HAP-1 (cell line): ENCODE data around the gene SND1.

ENCODE experiments used
- DNase-seq, 2 experiments: peaks; one replicate each; pipeline ENCODE4 v3.0.0-alpha.2; 2016 to 2020; ENCODE audit warnings: low spot score in 2 of 2
- H3K27me3 ChIP-seq: fragments of 250-450 bp; sonication (Bioruptor Pico); 2 replicates; pipeline ENCODE4 v1.5.1; 2020; ENCODE audit warnings: low read depth, mild to moderate bottlenecking, moderate library complexity
- H3K36me3 ChIP-seq: fragments of 250-450 bp; sonication (Bioruptor Pico); replicated peaks from 2 replicates; pipeline ENCODE4 v1.5.1; 2020; ENCODE audit warnings: mild to moderate bottlenecking
- H3K4me1 ChIP-seq: fragments of 250-450 bp; sonication (Bioruptor Pico); 2 replicates; pipeline ENCODE4 v1.5.1; 2020; ENCODE audit warnings: mild to moderate bottlenecking
- H3K4me3 ChIP-seq: fragments of 250-450 bp; sonication (Bioruptor Pico); 2 replicates; pipeline ENCODE4 v1.5.1; 2020; ENCODE audit warnings: mild to moderate bottlenecking, moderate library complexity
- H3K9me3 ChIP-seq: fragments of 250-450 bp; sonication (Bioruptor Pico); 2 replicates; pipeline ENCODE4 v1.5.1; 2020; ENCODE audit warnings: mild to moderate bottlenecking, moderate library complexity
- in situ Hi-C: fragments of 300-500 bp; cut with MboI; formaldehyde crosslinking; loops from 3 replicates; pipeline ENCODE4 v1.14.3; 2020; ENCODE audit warnings: low sequenced_read_pairs, inconsistent platforms, mixed read lengths

SND1 gene

DNA sequence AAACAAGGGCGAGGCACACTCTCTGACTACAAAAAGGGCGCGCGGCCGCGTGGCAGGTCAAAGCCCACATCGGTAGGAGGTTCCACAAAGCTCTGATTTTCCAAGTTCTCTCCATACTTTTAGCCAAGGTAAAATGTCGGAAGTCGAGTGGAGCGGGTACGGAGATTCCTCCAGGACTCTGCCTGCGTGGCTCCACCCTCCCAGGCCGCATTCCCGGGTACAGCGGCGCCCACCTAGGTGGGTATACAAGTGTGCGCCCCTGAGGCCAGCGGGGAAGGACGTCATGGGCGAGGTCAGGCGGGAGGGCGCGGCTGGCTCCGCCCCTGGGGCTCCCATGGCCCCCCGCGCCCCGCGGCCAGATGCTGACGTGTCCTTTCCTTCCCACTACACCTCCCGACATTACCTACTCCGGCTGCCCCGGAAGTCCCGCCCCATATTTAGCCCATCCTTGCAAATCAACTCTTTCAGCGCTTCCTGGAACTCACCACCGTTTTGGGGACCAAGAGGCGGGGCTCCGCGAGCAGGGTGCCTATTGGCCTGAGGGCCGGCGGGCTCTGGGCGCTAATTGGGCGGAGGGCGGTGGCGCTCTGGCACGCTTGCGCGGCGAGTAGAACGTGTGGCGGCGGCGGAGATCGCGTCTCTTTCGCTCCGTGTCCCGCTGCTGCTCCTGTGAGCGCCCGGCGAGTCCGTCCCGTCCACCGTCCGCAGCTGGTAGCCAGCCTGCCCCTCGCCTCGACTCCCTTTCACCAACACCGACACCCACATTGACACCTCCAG, at the start of gene SND1:
TSS of gene SND1 (plus strand) at position 639 of the 777 bp plus-strand sequence. CDS start 180 bp downstream, outside the sequence.
- in situ Hi-C loops, result no loop called here
- peak; percentile 96 to 100 for DNase-seq
- peak within 1 kb of the TSS; percentile 96 for H3K4me3 ChIP-seq
- H3K27me3 ChIP-seq, result no peaks in the 10 kb centered on the region
- no peaks in the 10 kb centered on the region for H3K9me3 ChIP-seq
- H3K36me3 ChIP-seq, result peaks cover 4% of the 10 kb centered on the region
- peaks cover 19% of the 10 kb centered on the region for H3K4me1 ChIP-seq

- in situ Hi-C loops, result no loop called here
- Histone ChIP-seq H3K36me3 (no peaks in the 10 kb centered on the region), H3K27me3 (no peaks in the 10 kb centered on the region), H3K4me3 (no peak overlapping the region), H3K4me1 (no peaks in the 10 kb centered on the region), H3K9me3 (no peaks in the 10 kb centered on the region; the same call in 1 of the 2 replicates)
- DNase-seq, result no peak
Measured at GRCh38 chr7:127608446-127608845, 43.5 kb upstream of the SND1 start.

- no peak for DNase-seq
- H3K36me3 ChIP-seq, result no peaks in the 10 kb centered on the region
- H3K4me1 ChIP-seq, result no peaks in the 10 kb centered on the region
- in situ Hi-C loops, result no loop called here
- no peaks in the 10 kb centered on the region; the same call in 1 of the 2 replicates for H3K9me3 ChIP-seq
- no peak overlapping the region for H3K4me3 ChIP-seq
- H3K27me3 ChIP-seq, result no peaks in the 10 kb centered on the region
Measured at GRCh38 chr7:127609297-127609696, 42.7 kb upstream of the SND1 start.

GRCh38 chr7:127612263-127612662, 39.7 kb upstream of the SND1 start:
- Histone ChIP-seq H3K4me1 (no peaks in the 10 kb centered on the region), H3K27me3 (peaks cover 19% of the 10 kb centered on the region), H3K36me3 (no peaks in the 10 kb centered on the region), H3K4me3 (no peak overlapping the region), H3K9me3 (no peaks in the 10 kb centered on the region; the same call in 1 of the 2 replicates)
- in situ Hi-C loops, result no loop called here
- no peak for DNase-seq

- no peaks in the 10 kb centered on the region for H3K9me3 ChIP-seq
- DNase-seq, result no peak
- H3K4me3 ChIP-seq, result no peak overlapping the region
- H3K27me3 ChIP-seq, result peaks cover 46% of the 10 kb centered on the region
- H3K36me3 ChIP-seq, result no peaks in the 10 kb centered on the region
- no peaks in the 10 kb centered on the region for H3K4me1 ChIP-seq
- in situ Hi-C loops, result no loop called here
Measured at GRCh38 chr7:127616724-127617123, 35.3 kb upstream of the SND1 start.

GRCh38 chr7:127618042-127618441, 34.0 kb upstream of the SND1 start, which contains the start of gene PAX4:
Gene PAX4 (minus strand): TSS chr7:127618142. CDS start chr7:127615928, 2,214 bp downstream.
- Histone ChIP-seq H3K27me3 (peaks cover 51% of the 10 kb centered on the region), H3K36me3 (no peaks in the 10 kb centered on the region)

DNA sequence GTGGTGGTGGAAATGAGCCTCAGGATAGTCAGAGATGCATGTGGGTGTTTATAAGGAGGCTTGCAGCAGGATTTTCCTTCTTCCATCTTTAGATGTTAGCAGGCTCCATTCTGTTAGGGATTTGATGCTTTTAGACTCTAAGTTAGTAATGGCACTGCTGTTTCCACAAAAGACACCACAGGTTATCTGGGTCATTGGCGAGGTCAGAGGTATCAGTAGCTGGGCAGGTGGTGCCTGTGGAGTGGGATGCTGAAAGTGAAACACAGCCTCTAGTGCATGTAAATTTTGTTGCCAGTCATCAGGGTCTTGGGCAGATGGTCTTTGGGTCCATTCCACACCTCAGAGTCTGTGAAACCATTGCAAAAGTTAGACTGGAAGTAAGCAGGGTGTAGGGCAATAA, 33.2 kb upstream of the SND1 start:
- in situ Hi-C loops, result no loop called here
- no peak for DNase-seq
- peaks cover 52% of the 10 kb centered on the region for H3K27me3 ChIP-seq

More at GRCh38 chr7:127618042-127618441, 34.0 kb upstream of the SND1 start, which contains the start of gene PAX4:
- no peaks in the 10 kb centered on the region for H3K4me1 ChIP-seq
- no peak within 1 kb of the TSS for H3K4me3 ChIP-seq
- in situ Hi-C loops, result no loop called here
- H3K9me3 ChIP-seq, result no peaks in the 10 kb centered on the region
- DNase-seq, result no peak

GRCh38 chr7:127619681-127620405, 32.2 kb upstream of the SND1 start:
- H3K27me3 ChIP-seq, result peaks cover 52% of the 10 kb centered on the region
- in situ Hi-C loops, result no loop called here
- no peak overlapping the region for H3K4me3 ChIP-seq
- no peaks in the 10 kb centered on the region for H3K9me3 ChIP-seq
- no peaks in the 10 kb centered on the region for H3K36me3 ChIP-seq
- H3K4me1 ChIP-seq, result no peaks in the 10 kb centered on the region
- DNase-seq, result no peak

More for the DNA sequence above, 33.2 kb upstream of the SND1 start:
- Histone ChIP-seq H3K4me1 (no peaks in the 10 kb centered on the region), H3K4me3 (no peak overlapping the region), H3K9me3 (no peaks in the 10 kb centered on the region), H3K36me3 (no peaks in the 10 kb centered on the region)

GRCh38 chr7:127620406-127621233, 31.4 kb upstream of the SND1 start:
- no peaks in the 10 kb centered on the region for H3K9me3 ChIP-seq
- H3K4me1 ChIP-seq, result no peaks in the 10 kb centered on the region
- no peaks in the 10 kb centered on the region for H3K36me3 ChIP-seq
- H3K4me3 ChIP-seq, result no peak overlapping the region
- no peak for DNase-seq
- peaks cover 46% of the 10 kb centered on the region for H3K27me3 ChIP-seq
- in situ Hi-C loops, result no loop called here

- Histone ChIP-seq H3K36me3 (no peaks in the 10 kb centered on the region), H3K27me3 (peaks cover 11% of the 10 kb centered on the region), H3K4me3 (no peak overlapping the region), H3K9me3 (no peaks in the 10 kb centered on the region), H3K4me1 (no peaks in the 10 kb centered on the region)
- in situ Hi-C loops, result no loop called here
- no peak for DNase-seq
Measured at GRCh38 chr7:127625331-127625730, 26.7 kb upstream of the SND1 start.

- DNase-seq, result peak in 1 of 2 experiments; percentile 30
- Histone ChIP-seq H3K4me3 (no peak overlapping the region), H3K4me1 (no peaks in the 10 kb centered on the region), H3K27me3 (peaks cover 2% of the 10 kb centered on the region; the same call in 1 of the 2 replicates), H3K9me3 (no peaks in the 10 kb centered on the region), H3K36me3 (no peaks in the 10 kb centered on the region)
- in situ Hi-C loops, result no loop called here
Measured at GRCh38 chr7:127628445-127628844, 23.5 kb upstream of the SND1 start.

GRCh38 chr7:127629268-127629854, 22.6 kb upstream of the SND1 start:
- Histone ChIP-seq H3K36me3 (no peaks in the 10 kb centered on the region), H3K9me3 (no peaks in the 10 kb centered on the region), H3K4me3 (no peak overlapping the region), H3K27me3 (0 out of 2 replicates have a peak, but pooled peaks cover 2% of the 10 kb centered on the region), H3K4me1 (no peaks in the 10 kb centered on the region)
- in situ Hi-C loops, result no loop called here
- DNase-seq, result peak; percentile 31 to 72

DNA sequence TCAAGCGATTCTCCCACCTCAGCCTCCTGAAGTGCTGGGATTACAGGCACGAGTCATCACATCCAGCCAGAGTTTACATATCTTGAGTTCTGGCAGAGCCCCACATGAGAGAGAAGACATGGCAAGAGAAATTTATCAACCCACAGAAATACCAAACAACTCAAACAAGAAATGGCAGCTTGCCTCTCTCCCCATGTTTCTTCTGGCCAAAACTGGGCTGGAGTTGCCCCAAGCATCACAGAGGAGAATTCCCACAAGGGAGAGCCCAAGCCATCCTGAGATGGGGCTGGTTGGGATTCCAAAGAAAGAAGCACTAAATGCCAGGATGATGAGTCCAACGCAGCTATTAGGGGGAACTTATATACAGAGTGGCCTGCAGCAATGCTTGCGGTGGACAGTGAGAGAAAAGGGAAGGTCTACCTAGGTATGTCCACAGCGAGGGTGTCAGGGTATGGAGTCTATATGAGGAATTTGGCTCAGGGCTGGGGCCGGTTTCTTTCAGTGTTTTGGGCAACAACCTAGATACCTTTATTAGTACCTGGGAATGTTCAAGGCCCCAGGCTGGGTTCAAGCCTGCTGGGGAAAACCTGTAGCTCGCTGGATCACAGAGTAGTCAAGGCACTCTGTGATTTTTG, 19.6 kb upstream of the SND1 start:
- Histone ChIP-seq H3K4me3 (no peak overlapping the region), H3K4me1 (no peaks in the 10 kb centered on the region), H3K36me3 (no peaks in the 10 kb centered on the region), H3K9me3 (no peaks in the 10 kb centered on the region), H3K27me3 (peaks cover 2% of the 10 kb centered on the region)
- in situ Hi-C loops, result no loop called here
- DNase-seq, result no peak
